Activated T-helper 17 cell treated with anti-CD3 and anti-CD28 coated beads, Interleukin-2, amount 50 U/mL, for 72 hours (primary cell): ENCODE data around the gene LIN28B. TPM values are rescaled to one million over a fixed set of nuclear protein-coding genes. Genes with fewer than 3 reads are reported as not detected.

Experiments
- ATAC-seq: fragments of 150-1000 bp; cut with Tn5 transposase; replicated peaks from 2 replicates; pipeline ENCODE4 v1.10.0; 2021; ENCODE audit warnings: mild to moderate bottlenecking, moderate library complexity
- H3K27ac Mint-ChIP-seq: one replicate; pipeline ENCODE4 v1.8.0; 2022; ENCODE audit warnings: mixed read lengths
- H3K27me3 Mint-ChIP-seq: one replicate; pipeline ENCODE4 v1.8.0; 2022; ENCODE audit warnings: mixed read lengths
- H3K36me3 Mint-ChIP-seq: one replicate; pipeline ENCODE4 v1.8.0; 2022; ENCODE audit warnings: low read depth, mild to moderate bottlenecking, mixed read lengths
- H3K4me1 Mint-ChIP-seq: one replicate; pipeline ENCODE4 v1.8.0; 2022; ENCODE audit warnings: mixed read lengths
- H3K4me3 Mint-ChIP-seq: one replicate; pipeline ENCODE4 v1.8.0; 2022; ENCODE audit warnings: mild to moderate bottlenecking, mixed read lengths
- H3K9me3 Mint-ChIP-seq: one replicate; pipeline ENCODE4 v1.8.0; 2022; ENCODE audit warnings: mixed read lengths
- total RNA-seq, 2 donors: library from RNA; stranded (reverse); gene quantifications; one replicate each; pipeline ENCODE4 v1.2.3, GENCODE V29; 2022

LIN28B gene
- not detected for total RNA-seq

GRCh38 chr6:104956731-104957294, at the start of gene LIN28B:
LIN28B (plus strand) TSS chr6:104957107; CDS start chr6:104957251, 144 bp downstream.
- Mint-ChIP-seq H3K4me3 (peak within 1 kb of the TSS; percentile 28), H3K36me3 (peaks cover 13% of the 10 kb centered on the region), H3K9me3 (peaks cover 4% of the 10 kb centered on the region), H3K27ac (no peak within 1 kb of the TSS), H3K4me1 (peaks cover 10% of the 10 kb centered on the region), H3K27me3 (peaks cover 64% of the 10 kb centered on the region)
- no peak for ATAC-seq

- H3K36me3 Mint-ChIP-seq: no peaks in the 10 kb centered on the region
- no peaks in the 10 kb centered on the region for H3K4me1 Mint-ChIP-seq
These were observed 48.6 kb upstream of the LIN28B start for GRCh38 chr6:104908031-104908887.

GRCh38 chr6:104908888-104909525, 47.9 kb upstream of the LIN28B start:
- no peaks in the 10 kb centered on the region for H3K9me3 Mint-ChIP-seq
- no peak overlapping the region for H3K4me3 Mint-ChIP-seq
- ATAC-seq: no peak
- H3K4me1 Mint-ChIP-seq: no peaks in the 10 kb centered on the region
- no peaks in the 10 kb centered on the region for H3K36me3 Mint-ChIP-seq
- no peak overlapping the region for H3K27ac Mint-ChIP-seq
- H3K27me3 Mint-ChIP-seq: peaks cover 39% of the 10 kb centered on the region

More at GRCh38 chr6:104908031-104908887, 48.6 kb upstream of the LIN28B start:
- no peak for ATAC-seq
- H3K27ac Mint-ChIP-seq: no peak overlapping the region
- peaks cover 39% of the 10 kb centered on the region for H3K27me3 Mint-ChIP-seq
- no peak overlapping the region for H3K4me3 Mint-ChIP-seq
- no peaks in the 10 kb centered on the region for H3K9me3 Mint-ChIP-seq

- Mint-ChIP-seq H3K27ac (no peak overlapping the region), H3K4me1 (no peaks in the 10 kb centered on the region), H3K27me3 (peaks cover 34% of the 10 kb centered on the region), H3K4me3 (no peak overlapping the region), H3K9me3 (no peaks in the 10 kb centered on the region), H3K36me3 (no peaks in the 10 kb centered on the region)
- ATAC-seq: no peak
These were observed 35.0 kb upstream of the LIN28B start for GRCh38 chr6:104921896-104922295.

- peaks cover 15% of the 10 kb centered on the region for H3K27me3 Mint-ChIP-seq
- H3K36me3 Mint-ChIP-seq: no peaks in the 10 kb centered on the region
- H3K4me3 Mint-ChIP-seq: no peak overlapping the region
- H3K4me1 Mint-ChIP-seq: no peaks in the 10 kb centered on the region
- no peak for ATAC-seq
- no peaks in the 10 kb centered on the region for H3K9me3 Mint-ChIP-seq
- no peak overlapping the region for H3K27ac Mint-ChIP-seq
These were observed 28.8 kb upstream of the LIN28B start for GRCh38 chr6:104928141-104928540.

GRCh38 chr6:104929353-104929752, 27.6 kb upstream of the LIN28B start:
- H3K27me3 Mint-ChIP-seq: peaks cover 19% of the 10 kb centered on the region
- no peak for ATAC-seq
- H3K9me3 Mint-ChIP-seq: no peaks in the 10 kb centered on the region
- no peaks in the 10 kb centered on the region for H3K36me3 Mint-ChIP-seq
- H3K4me3 Mint-ChIP-seq: no peak overlapping the region
- no peaks in the 10 kb centered on the region for H3K4me1 Mint-ChIP-seq
- H3K27ac Mint-ChIP-seq: no peak overlapping the region

GRCh38 chr6:104930939-104931338, 26.0 kb upstream of the LIN28B start:
- no peak overlapping the region for H3K4me3 Mint-ChIP-seq
- H3K27me3 Mint-ChIP-seq: peaks cover 18% of the 10 kb centered on the region
- H3K36me3 Mint-ChIP-seq: no peaks in the 10 kb centered on the region
- no peaks in the 10 kb centered on the region for H3K4me1 Mint-ChIP-seq
- no peak overlapping the region for H3K27ac Mint-ChIP-seq
- no peaks in the 10 kb centered on the region for H3K9me3 Mint-ChIP-seq
- no peak for ATAC-seq

GRCh38 chr6:104936766-104937535, 20.0 kb upstream of the LIN28B start:
- no peaks in the 10 kb centered on the region for H3K36me3 Mint-ChIP-seq
- no peaks in the 10 kb centered on the region for H3K4me1 Mint-ChIP-seq
- H3K4me3 Mint-ChIP-seq: no peak overlapping the region
- peaks cover 36% of the 10 kb centered on the region for H3K27me3 Mint-ChIP-seq
- ATAC-seq: no peak
- H3K9me3 Mint-ChIP-seq: no peaks in the 10 kb centered on the region
- H3K27ac Mint-ChIP-seq: no peak overlapping the region

GRCh38 chr6:104940238-104940892, 16.5 kb upstream of the LIN28B start:
- no peaks in the 10 kb centered on the region for H3K4me1 Mint-ChIP-seq
- ATAC-seq: no peak
- no peaks in the 10 kb centered on the region for H3K36me3 Mint-ChIP-seq
- no peak overlapping the region for H3K27ac Mint-ChIP-seq
- no peaks in the 10 kb centered on the region for H3K9me3 Mint-ChIP-seq
- H3K4me3 Mint-ChIP-seq: no peak overlapping the region
- H3K27me3 Mint-ChIP-seq: peaks cover 34% of the 10 kb centered on the region

GRCh38 chr6:104940893-104941728, 15.8 kb upstream of the LIN28B start:
- Mint-ChIP-seq H3K4me1 (no peaks in the 10 kb centered on the region), H3K36me3 (no peaks in the 10 kb centered on the region), H3K27ac (no peak overlapping the region), H3K4me3 (peak overlapping the region; percentile 40), H3K9me3 (no peaks in the 10 kb centered on the region), H3K27me3 (peaks cover 34% of the 10 kb centered on the region)
- peak; percentile 69 for ATAC-seq

- ATAC-seq: no peak
- no peak overlapping the region for H3K27ac Mint-ChIP-seq
- H3K4me3 Mint-ChIP-seq: peak overlapping the region; percentile 40
- H3K9me3 Mint-ChIP-seq: no peaks in the 10 kb centered on the region
- no peaks in the 10 kb centered on the region for H3K4me1 Mint-ChIP-seq
- peaks cover 30% of the 10 kb centered on the region for H3K27me3 Mint-ChIP-seq
- H3K36me3 Mint-ChIP-seq: no peaks in the 10 kb centered on the region
These were observed 15.2 kb upstream of the LIN28B start for GRCh38 chr6:104941729-104942091.

- Mint-ChIP-seq H3K4me3 (no peak overlapping the region), H3K9me3 (no peaks in the 10 kb centered on the region), H3K4me1 (no peaks in the 10 kb centered on the region), H3K36me3 (no peaks in the 10 kb centered on the region), H3K27me3 (peaks cover 29% of the 10 kb centered on the region), H3K27ac (no peak overlapping the region)
- ATAC-seq: no peak
These were observed 13.1 kb upstream of the LIN28B start for GRCh38 chr6:104943781-104944180.

- no peak overlapping the region for H3K27ac Mint-ChIP-seq
- peaks cover 5% of the 10 kb centered on the region for H3K4me1 Mint-ChIP-seq
- no peak for ATAC-seq
- peaks cover 8% of the 10 kb centered on the region for H3K36me3 Mint-ChIP-seq
- peaks cover 37% of the 10 kb centered on the region for H3K27me3 Mint-ChIP-seq
- H3K4me3 Mint-ChIP-seq: no peak overlapping the region
- H3K9me3 Mint-ChIP-seq: peaks cover 4% of the 10 kb centered on the region
These were observed 7.7 kb upstream of the LIN28B start for GRCh38 chr6:104949206-104949605.
